Measurements from ENCODE around the gene NPIPB4.
"Not testable (repeated sequence)": the region's sequence is repeated elsewhere in the genome, so short reads cannot be mapped to it uniquely, and the experiment has no call there.

NPIPB4 gene

DNA sequence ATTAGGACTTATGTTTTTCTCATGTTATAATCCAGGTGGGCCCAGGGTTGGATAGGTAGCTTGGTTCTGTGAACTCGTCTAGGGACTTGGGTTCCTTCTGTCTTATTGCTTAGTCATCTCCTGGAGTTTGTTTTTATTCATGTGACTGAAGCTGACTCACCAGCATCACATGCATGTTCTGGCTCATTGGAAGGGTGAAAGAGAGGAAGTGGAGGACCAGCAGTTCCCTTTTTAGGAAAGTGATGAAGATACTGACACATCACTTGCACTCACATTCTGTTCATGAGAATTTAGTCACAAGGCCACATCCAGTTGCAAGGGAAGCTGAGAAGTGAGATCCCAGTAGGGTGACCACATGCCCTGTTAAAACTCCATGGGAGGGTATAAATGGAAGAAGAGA, 67.0 kb downstream of the NPIPB4 start:
- FAIRE-seq; DNase-seq (ENCODE audit: insufficient read length, low spot score): not testable (repeated sequence)
